HG03432 (cell line): Measurements from ENCODE around the gene APOC3.
"Not testable (repeated sequence)": the region's sequence is repeated elsewhere in the genome, so short reads cannot be mapped to it uniquely, and the experiment has no call there.

ENCODE experiments used
- ATAC-seq: cut with Tn5 transposase; IDR thresholded peaks from one replicate; pipeline ENCODE4 v1.9.1; 2021; ENCODE audit warnings: mild to moderate bottlenecking, moderate library complexity; ENCODE audit not compliant: unreplicated experiment

APOC3 gene

GRCh38 chr11:116801662-116802061 is 28.0 kb upstream of the APOC3 start:
- ATAC-seq: not testable (repeated sequence)

GRCh38 chr11:116804001-116804400 is 25.7 kb upstream of the APOC3 start:
- no peak for ATAC-seq

GRCh38 chr11:116807601-116808261 is 22.0 kb upstream of the APOC3 start:
- ATAC-seq: no peak

- no peak for ATAC-seq
Observed at GRCh38 chr11:116808262-116809175, 21.2 kb upstream of the APOC3 start.

GRCh38 chr11:116811194-116811593 is 18.5 kb upstream of the APOC3 start:
- no peak for ATAC-seq

GRCh38 chr11:116812109-116812508 is 17.6 kb upstream of the APOC3 start:
- ATAC-seq: no peak

GRCh38 chr11:116813170-116813569 is 16.5 kb upstream of the APOC3 start:
- ATAC-seq: no peak

GRCh38 chr11:116813781-116814471 is 15.8 kb upstream of the APOC3 start:
- ATAC-seq: no peak

- no peak for ATAC-seq
Observed at GRCh38 chr11:116814502-116814901, 15.2 kb upstream of the APOC3 start.

GRCh38 chr11:116819049-116819448 is 10.7 kb upstream of the APOC3 start:
- ATAC-seq: no peak

GRCh38 chr11:116821050-116821918 is 8.4 kb upstream of the APOC3 start:
- ATAC-seq: no peak

GRCh38 chr11:116822575-116822974 is 7.1 kb upstream of the APOC3 start:
- no peak for ATAC-seq

- no peak for ATAC-seq
Observed at GRCh38 chr11:116823031-116823843, 6.5 kb upstream of the APOC3 start, which contains the start of gene APOA4. APOA4 (minus strand) TSS chr11:116823304; CDS start chr11:116823191, 113 bp downstream.

GRCh38 chr11:116825434-116825833 is 4.3 kb upstream of the APOC3 start:
- ATAC-seq: no peak

GRCh38 chr11:116825854-116826750 is 3.6 kb upstream of the APOC3 start:
- ATAC-seq: no peak

- no peak for ATAC-seq
Observed at GRCh38 chr11:116826751-116827431, 2.8 kb upstream of the APOC3 start.

- ATAC-seq: no peak
Observed at GRCh38 chr11:116827461-116827860, 2.2 kb upstream of the APOC3 start.
